ENCODE measurements around the gene MICAL3. TPM values are rescaled to one million over a fixed set of nuclear protein-coding genes. Genes with fewer than 3 reads are reported as not detected.
A peak's percentile ranks its signal among the peaks of the same experiment; 100 is the strongest.
"Not testable (repeated sequence)": the region's sequence is repeated elsewhere in the genome, so short reads cannot be mapped to it uniquely, and the experiment has no call there.

The MICAL3 gene
- total RNA-seq, 1 donor from 2014 or later = 47.5 TPM

- peak; percentile 91 for DNase-seq (ENCODE audit: low read depth)
- peak overlapping the region; percentile 84 for H3K4me3 ChIP-seq (ENCODE audit: low read depth, low read length)
- TF ChIP-seq CTCF (conservative IDR thresholded peaks at IDR 0.05; ENCODE audit: low read depth, low read length) = no peak
Observed at GRCh38 chr22:18001040-18001893, 23.1 kb downstream of the MICAL3 start.

- peak overlapping the region; percentile 84 for H3K4me3 ChIP-seq (ENCODE audit: low read depth, low read length)
- no peak for DNase-seq (ENCODE audit: low read depth)
- no peak for TF ChIP-seq CTCF (conservative IDR thresholded peaks at IDR 0.05; ENCODE audit: low read depth, low read length)
Observed at GRCh38 chr22:18000441-18001039, 23.8 kb downstream of the MICAL3 start.

- DNase-seq (ENCODE audit: low read depth) = no peak
- TF ChIP-seq CTCF (conservative IDR thresholded peaks at IDR 0.05; ENCODE audit: low read depth, low read length) = no peak
- H3K4me3 ChIP-seq (ENCODE audit: low read depth, low read length) = peak overlapping the region; percentile 84
Observed at GRCh38 chr22:17999851-18000250, 24.5 kb downstream of the MICAL3 start.

- no peak overlapping the region for H3K4me3 ChIP-seq (ENCODE audit: low read depth, low read length)
- no peak for DNase-seq (ENCODE audit: low read depth)
- no peak for TF ChIP-seq CTCF (conservative IDR thresholded peaks at IDR 0.05; ENCODE audit: low read depth, low read length)
Observed at GRCh38 chr22:17998913-17999312, 25.4 kb downstream of the MICAL3 start.

GRCh38 chr22:17997456-17997855 is 26.9 kb downstream of the MICAL3 start:
- DNase-seq (ENCODE audit: low read depth) = peak; percentile 47
- H3K4me3 ChIP-seq (ENCODE audit: low read depth, low read length) = no peak overlapping the region
- TF ChIP-seq CTCF (conservative IDR thresholded peaks at IDR 0.05; ENCODE audit: low read depth, low read length) = no peak

- H3K4me3 ChIP-seq (ENCODE audit: low read depth, low read length); DNase-seq (ENCODE audit: low read depth): not testable (repeated sequence)
Observed at GRCh38 chr22:17995256-17995655, 29.1 kb downstream of the MICAL3 start.

- no peak for DNase-seq (ENCODE audit: low read depth)
- peak; percentile 23 for TF ChIP-seq CTCF (conservative IDR thresholded peaks at IDR 0.05; ENCODE audit: low read depth, low read length)
- H3K4me3 ChIP-seq (ENCODE audit: low read depth, low read length) = no peak overlapping the region
Observed at GRCh38 chr22:17994424-17995108, 29.8 kb downstream of the MICAL3 start.

GRCh38 chr22:17992976-17993375 is 31.4 kb downstream of the MICAL3 start:
- not testable (repeated sequence) for H3K4me3 ChIP-seq (ENCODE audit: low read depth, low read length); DNase-seq (ENCODE audit: low read depth)

GRCh38 chr22:17991992-17992391 is 32.4 kb downstream of the MICAL3 start:
- not testable (repeated sequence) for DNase-seq (ENCODE audit: low read depth); H3K4me3 ChIP-seq (ENCODE audit: low read depth, low read length)
